GM18870 (cell line): ENCODE measurements around the gene ZSCAN16.
"Not testable (repeated sequence)": the region's sequence is repeated elsewhere in the genome, so short reads cannot be mapped to it uniquely, and the experiment has no call there.

Source experiments
- ATAC-seq: cut with Tn5 transposase; IDR thresholded peaks from one replicate; pipeline ENCODE4 v1.9.1; 2021; ENCODE audit warnings: moderate library complexity; ENCODE audit not compliant: unreplicated experiment

ZSCAN16 gene

GRCh38 chr6:28124350-28124970, at the start of gene ZSCAN16:
Gene ZSCAN16, plus strand, starts transcription at chr6:28124609. Its CDS starts 835 bp downstream, at chr6:28125444.
- ATAC-seq = no peak

GRCh38 chr6:28078050-28078449, 46.4 kb upstream of the ZSCAN16 start:
- no peak for ATAC-seq

GRCh38 chr6:28078836-28079235, 45.6 kb upstream of the ZSCAN16 start:
- ATAC-seq = no peak

- ATAC-seq = not testable (repeated sequence)
Observed at GRCh38 chr6:28080381-28080630, 44.1 kb upstream of the ZSCAN16 start, which contains the start of gene ZNF165. Gene ZNF165, plus strand, starts transcription at chr6:28080568. Its CDS starts 4,913 bp downstream, at chr6:28085481.

GRCh38 chr6:28080631-28081485, 43.6 kb upstream of the ZSCAN16 start:
- peak; percentile 44 for ATAC-seq

- ATAC-seq = peak; percentile 50
Observed at GRCh38 chr6:28081486-28081751, 43.0 kb upstream of the ZSCAN16 start.

GRCh38 chr6:28082939-28083338, 41.5 kb upstream of the ZSCAN16 start:
- no peak for ATAC-seq

- ATAC-seq = no peak
Observed at GRCh38 chr6:28089054-28089453, 35.4 kb upstream of the ZSCAN16 start.

GRCh38 chr6:28090917-28091586, 33.4 kb upstream of the ZSCAN16 start:
- no peak for ATAC-seq

- ATAC-seq = not testable (repeated sequence)
Observed at GRCh38 chr6:28102222-28102621, 22.2 kb upstream of the ZSCAN16 start.

GRCh38 chr6:28102699-28103098, 21.7 kb upstream of the ZSCAN16 start:
- not testable (repeated sequence) for ATAC-seq

GRCh38 chr6:28104392-28105244, 19.8 kb upstream of the ZSCAN16 start:
- peak; percentile 75 for ATAC-seq

GRCh38 chr6:28105245-28105639, 19.2 kb upstream of the ZSCAN16 start:
- ATAC-seq = peak; percentile 12

- ATAC-seq = no peak
Observed at GRCh38 chr6:28107506-28107905, 16.9 kb upstream of the ZSCAN16 start.

GRCh38 chr6:28111964-28112363, 12.4 kb upstream of the ZSCAN16 start:
- ATAC-seq = no peak

- no peak for ATAC-seq
Observed at GRCh38 chr6:28115799-28116198, 8.6 kb upstream of the ZSCAN16 start.

GRCh38 chr6:28117386-28118050, 6.9 kb upstream of the ZSCAN16 start:
- no peak for ATAC-seq

GRCh38 chr6:28118217-28118616, 6.2 kb upstream of the ZSCAN16 start:
- no peak for ATAC-seq

GRCh38 chr6:28121876-28122275, 2.5 kb upstream of the ZSCAN16 start:
- ATAC-seq = no peak

GRCh38 chr6:28122283-28122682, 2.1 kb upstream of the ZSCAN16 start:
- ATAC-seq = not testable (repeated sequence)

- no peak for ATAC-seq
Observed at GRCh38 chr6:28124971-28125353, 553 bp downstream of the ZSCAN16 start.
